ENCODE data around the gene RICTOR. TPM values are rescaled to one million over a fixed set of nuclear protein-coding genes. Genes with fewer than 3 reads are reported as not detected.

The RICTOR gene
- total RNA-seq, 1 experiment from 2014 or later, result 21.7 TPM

DNA sequence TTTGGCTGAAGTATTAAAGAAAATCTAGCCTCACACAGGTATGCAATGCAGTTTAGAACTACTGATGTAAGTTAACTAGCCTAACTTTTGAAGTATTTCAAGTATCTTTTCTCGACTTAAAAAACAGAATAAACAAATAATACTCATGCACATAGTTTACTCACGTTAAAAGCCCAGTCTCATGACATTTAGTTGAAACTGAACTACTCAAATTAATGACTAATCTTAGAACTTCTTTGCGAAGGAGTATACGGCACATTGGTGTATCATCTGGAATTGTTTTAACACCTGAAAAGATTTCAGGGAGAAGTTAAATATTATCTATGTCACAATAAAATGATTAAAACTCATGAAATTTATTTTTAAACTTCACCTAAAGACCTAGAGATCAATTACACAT lies 129.9 kb downstream of the RICTOR start (continued):
- no peak for TF ChIP-seq POLR2AphosphoS5 (IDR thresholded peaks at IDR 0.05; ENCODE audit: low read depth, low read length)
- TF ChIP-seq ELF1 (IDR thresholded peaks at IDR 0.05; ENCODE audit: borderline replicate concordance, low read depth), result no peak
- no peak for TF ChIP-seq TCF7L2 (IDR thresholded peaks at IDR 0.05; ENCODE audit: borderline replicate concordance, extremely low read depth, insufficient read depth, insufficient read length)

DNA sequence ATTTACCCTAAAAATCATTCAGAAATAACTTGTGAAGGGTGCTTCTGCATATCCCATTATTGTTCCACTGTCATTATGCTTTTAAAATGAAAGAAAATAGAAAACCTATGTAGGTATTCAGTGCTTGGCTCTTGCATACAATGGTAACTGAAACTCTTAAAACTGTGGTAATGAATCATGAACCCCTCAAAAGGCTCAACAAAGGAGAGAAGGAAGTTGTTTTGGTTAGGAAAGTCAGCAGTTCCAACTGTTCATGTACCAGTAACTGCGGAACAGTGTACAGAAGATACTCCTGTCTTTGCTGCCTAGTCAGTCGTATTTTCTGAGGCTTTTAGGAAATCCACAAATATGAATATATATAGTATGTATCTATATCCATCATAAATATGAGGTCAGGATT lies 132.3 kb downstream of the RICTOR start:
- TF ChIP-seq POLR2A (IDR thresholded peaks at IDR 0.05; ENCODE audit: borderline replicate concordance, extremely low read depth, insufficient read depth, insufficient read length) (no peak), FOSL1 (IDR thresholded peaks at IDR 0.05; ENCODE audit: low read depth) (no peak), CBX3 (IDR thresholded peaks at IDR 0.05; ENCODE audit: low read depth) (no peak), YY1 (IDR thresholded peaks at IDR 0.05; ENCODE audit: extremely low read depth, insufficient replicate concordance, low read depth, low read length) (no peak), JUND (IDR thresholded peaks at IDR 0.05) (no peak), EGR1 (IDR thresholded peaks at IDR 0.05; ENCODE audit: low read depth) (no peak), SRF (IDR thresholded peaks at IDR 0.05; ENCODE audit: low read depth) (no peak), SIN3A (IDR thresholded peaks at IDR 0.05; ENCODE audit: low read depth) (no peak)
- TF ChIP-seq, protein P1, sequence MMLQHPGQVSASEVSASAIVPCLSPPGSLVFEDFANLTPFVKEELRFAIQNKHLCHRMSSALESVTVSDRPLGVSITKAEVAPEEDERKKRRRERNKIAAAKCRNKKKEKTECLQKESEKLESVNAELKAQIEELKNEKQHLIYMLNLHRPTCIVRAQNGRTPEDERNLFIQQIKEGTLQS (IDR thresholded peaks at IDR 0.05), result no peak
- no peaks in the 10 kb centered on the region for H3K9me3 ChIP-seq (ENCODE audit: control insufficient read depth in 1 of 2, insufficient read depth in 1 of 2, low read depth in 1 of 2, low read length in 2 of 2)
- H3K36me3 ChIP-seq (ENCODE audit: control insufficient read depth in 1 of 2, insufficient read depth in 2 of 2, low read length in 2 of 2), result peaks cover 9 to 19% of the 10 kb centered on the region in 2 experiments; a peak in 3 of 4 replicates
- ChIA-PET CTCF (no interaction called here), POLR2A (no interaction called here), RAD21 (ENCODE audit: low non-redundant PET in 1 of 2, low total read pairs in 2 of 2, uncharacterized antibody in 2 of 2, unreplicated experiment in 2 of 2) (no interaction called here)
- no peak overlapping the region for H2AFZ ChIP-seq (ENCODE audit: low read depth, low read length, poor library complexity, severe bottlenecking)
- intact Hi-C loops (cut with micrococcal nuclease), result no loop called here
- BruUV-seq (replicated peaks), result no TSS peak
- H3K4me3 ChIP-seq (replicated peaks in 1 of 2; ENCODE audit: low read depth in 1 of 2, low read length in 2 of 2), result no peak overlapping the region
- no peaks in the 10 kb centered on the region for H3K27me3 ChIP-seq (ENCODE audit: insufficient read depth, low read length)
- DNase-seq (ENCODE audit: low read depth, low spot score) (no peak), ATAC-seq (no peak)
- no peaks in the 10 kb centered on the region for H3K4me1 ChIP-seq (ENCODE audit: control insufficient read depth in 1 of 2, insufficient read depth in 2 of 2, low read length in 2 of 2)
- H3K79me2 ChIP-seq (ENCODE audit: insufficient read depth, low read length), result no peaks in the 10 kb centered on the region
- no peaks in the 10 kb centered on the region for H3K9me2 ChIP-seq (ENCODE audit: insufficient read depth)
- no peak overlapping the region for H3K27ac ChIP-seq (ENCODE audit: low read depth, low read length)
- H4K20me1 ChIP-seq (ENCODE audit: insufficient read depth), result no peaks in the 10 kb centered on the region
- no peak overlapping the region for H3K4me2 ChIP-seq (ENCODE audit: low read length)
- H3K9ac ChIP-seq (ENCODE audit: low read length), result no peak overlapping the region
